ENCODE results near the gene HS2ST1.

DNA sequence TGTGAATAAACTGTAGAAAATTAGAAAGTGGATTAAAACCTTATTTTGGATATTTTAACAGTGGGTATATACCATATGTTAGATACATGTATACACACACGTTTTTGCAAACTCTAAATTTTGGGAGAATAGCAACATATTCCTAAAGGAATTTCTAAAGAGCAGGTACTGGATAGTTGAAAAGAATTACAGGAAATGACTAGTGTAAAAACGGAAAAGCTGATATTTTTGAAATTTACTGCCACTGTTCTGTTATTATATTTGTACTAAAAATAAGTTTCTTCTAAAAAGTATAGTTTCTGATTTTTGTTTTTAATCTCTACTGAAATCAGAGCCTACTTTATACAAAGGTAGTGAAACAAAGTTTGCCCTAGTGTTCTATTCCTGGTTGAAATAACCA lies 114.1 kb downstream of the HS2ST1 start:
- TF ChIP-seq CBX8 (IDR thresholded peaks at IDR 0.05) (no peak), EP300 (IDR thresholded peaks at IDR 0.05) (no peak), POLR2A (IDR thresholded peaks at IDR 0.05; ENCODE audit: low read length) (no peak), MAFK (IDR thresholded peaks at IDR 0.05; ENCODE audit: partially characterized antibody) (no peak), CHD4 (IDR thresholded peaks at IDR 0.05; ENCODE audit: borderline replicate concordance) (no peak), POLR2AphosphoS2 (conservative IDR thresholded peaks at IDR 0.05; ENCODE audit: low read length) (no peak), SREBF2 (IDR thresholded peaks at IDR 0.05) (no peak)
- TF ChIP-seq, protein P1, sequence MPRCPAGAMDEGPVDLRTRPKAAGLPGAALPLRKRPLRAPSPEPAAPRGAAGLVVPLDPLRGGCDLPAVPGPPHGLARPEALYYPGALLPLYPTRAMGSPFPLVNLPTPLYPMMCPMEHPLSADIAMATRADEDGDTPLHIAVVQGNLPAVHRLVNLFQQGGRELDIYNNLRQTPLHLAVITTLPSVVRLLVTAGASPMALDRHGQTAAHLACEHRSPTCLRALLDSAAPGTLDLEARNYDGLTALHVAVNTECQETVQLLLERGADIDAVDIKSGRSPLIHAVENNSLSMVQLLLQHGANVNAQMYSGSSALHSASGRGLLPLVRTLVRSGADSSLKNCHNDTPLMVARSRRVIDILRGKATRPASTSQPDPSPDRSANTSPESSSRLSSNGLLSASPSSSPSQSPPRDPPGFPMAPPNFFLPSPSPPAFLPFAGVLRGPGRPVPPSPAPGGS (IDR thresholded peaks at IDR 0.05) = no peak
- TF ChIP-seq, protein P2, sequence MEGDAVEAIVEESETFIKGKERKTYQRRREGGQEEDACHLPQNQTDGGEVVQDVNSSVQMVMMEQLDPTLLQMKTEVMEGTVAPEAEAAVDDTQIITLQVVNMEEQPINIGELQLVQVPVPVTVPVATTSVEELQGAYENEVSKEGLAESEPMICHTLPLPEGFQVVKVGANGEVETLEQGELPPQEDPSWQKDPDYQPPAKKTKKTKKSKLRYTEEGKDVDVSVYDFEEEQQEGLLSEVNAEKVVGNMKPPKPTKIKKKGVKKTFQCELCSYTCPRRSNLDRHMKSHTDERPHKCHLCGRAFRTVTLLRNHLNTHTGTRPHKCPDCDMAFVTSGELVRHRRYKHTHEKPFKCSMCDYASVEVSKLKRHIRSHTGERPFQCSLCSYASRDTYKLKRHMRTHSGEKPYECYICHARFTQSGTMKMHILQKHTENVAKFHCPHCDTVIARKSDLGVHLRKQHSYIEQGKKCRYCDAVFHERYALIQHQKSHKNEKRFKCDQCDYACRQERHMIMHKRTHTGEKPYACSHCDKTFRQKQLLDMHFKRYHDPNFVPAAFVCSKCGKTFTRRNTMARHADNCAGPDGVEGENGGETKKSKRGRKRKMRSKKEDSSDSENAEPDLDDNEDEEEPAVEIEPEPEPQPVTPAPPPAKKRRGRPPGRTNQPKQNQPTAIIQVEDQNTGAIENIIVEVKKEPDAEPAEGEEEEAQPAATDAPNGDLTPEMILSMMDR (IDR thresholded peaks at IDR 0.05) = no peak
- TF ChIP-seq, protein P3, sequence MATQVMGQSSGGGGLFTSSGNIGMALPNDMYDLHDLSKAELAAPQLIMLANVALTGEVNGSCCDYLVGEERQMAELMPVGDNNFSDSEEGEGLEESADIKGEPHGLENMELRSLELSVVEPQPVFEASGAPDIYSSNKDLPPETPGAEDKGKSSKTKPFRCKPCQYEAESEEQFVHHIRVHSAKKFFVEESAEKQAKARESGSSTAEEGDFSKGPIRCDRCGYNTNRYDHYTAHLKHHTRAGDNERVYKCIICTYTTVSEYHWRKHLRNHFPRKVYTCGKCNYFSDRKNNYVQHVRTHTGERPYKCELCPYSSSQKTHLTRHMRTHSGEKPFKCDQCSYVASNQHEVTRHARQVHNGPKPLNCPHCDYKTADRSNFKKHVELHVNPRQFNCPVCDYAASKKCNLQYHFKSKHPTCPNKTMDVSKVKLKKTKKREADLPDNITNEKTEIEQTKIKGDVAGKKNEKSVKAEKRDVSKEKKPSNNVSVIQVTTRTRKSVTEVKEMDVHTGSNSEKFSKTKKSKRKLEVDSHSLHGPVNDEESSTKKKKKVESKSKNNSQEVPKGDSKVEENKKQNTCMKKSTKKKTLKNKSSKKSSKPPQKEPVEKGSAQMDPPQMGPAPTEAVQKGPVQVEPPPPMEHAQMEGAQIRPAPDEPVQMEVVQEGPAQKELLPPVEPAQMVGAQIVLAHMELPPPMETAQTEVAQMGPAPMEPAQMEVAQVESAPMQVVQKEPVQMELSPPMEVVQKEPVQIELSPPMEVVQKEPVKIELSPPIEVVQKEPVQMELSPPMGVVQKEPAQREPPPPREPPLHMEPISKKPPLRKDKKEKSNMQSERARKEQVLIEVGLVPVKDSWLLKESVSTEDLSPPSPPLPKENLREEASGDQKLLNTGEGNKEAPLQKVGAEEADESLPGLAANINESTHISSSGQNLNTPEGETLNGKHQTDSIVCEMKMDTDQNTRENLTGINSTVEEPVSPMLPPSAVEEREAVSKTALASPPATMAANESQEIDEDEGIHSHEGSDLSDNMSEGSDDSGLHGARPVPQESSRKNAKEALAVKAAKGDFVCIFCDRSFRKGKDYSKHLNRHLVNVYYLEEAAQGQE (IDR thresholded peaks at IDR 0.05) = no peak
